Suppressor macrophage (primary cell): ENCODE measurements around the gene DUSP14.
A peak's percentile ranks its signal among the peaks of the same experiment; 100 is the strongest.
"Not testable (repeated sequence)": the region's sequence is repeated elsewhere in the genome, so short reads cannot be mapped to it uniquely, and the experiment has no call there.

Experiments used
- DNase-seq, 4 experiments: peaks; one replicate each; pipeline ENCODE4 v3.0.0-alpha.2; 2020 to 2022
- total RNA-seq, 17 experiments: gene quantifications; one replicate each; lab custom pipeline; 2026; ENCODE audit warnings: mixed read lengths in 6 of 17, inconsistent platforms in 3 of 17; lab: John Stamatoyannopoulos, UW

Gene DUSP14, protein sequence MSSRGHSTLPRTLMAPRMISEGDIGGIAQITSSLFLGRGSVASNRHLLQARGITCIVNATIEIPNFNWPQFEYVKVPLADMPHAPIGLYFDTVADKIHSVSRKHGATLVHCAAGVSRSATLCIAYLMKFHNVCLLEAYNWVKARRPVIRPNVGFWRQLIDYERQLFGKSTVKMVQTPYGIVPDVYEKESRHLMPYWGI
- total RNA-seq, result 2.8 to 28.5 (median 16.0) reads per million in 17 experiments

DNA sequence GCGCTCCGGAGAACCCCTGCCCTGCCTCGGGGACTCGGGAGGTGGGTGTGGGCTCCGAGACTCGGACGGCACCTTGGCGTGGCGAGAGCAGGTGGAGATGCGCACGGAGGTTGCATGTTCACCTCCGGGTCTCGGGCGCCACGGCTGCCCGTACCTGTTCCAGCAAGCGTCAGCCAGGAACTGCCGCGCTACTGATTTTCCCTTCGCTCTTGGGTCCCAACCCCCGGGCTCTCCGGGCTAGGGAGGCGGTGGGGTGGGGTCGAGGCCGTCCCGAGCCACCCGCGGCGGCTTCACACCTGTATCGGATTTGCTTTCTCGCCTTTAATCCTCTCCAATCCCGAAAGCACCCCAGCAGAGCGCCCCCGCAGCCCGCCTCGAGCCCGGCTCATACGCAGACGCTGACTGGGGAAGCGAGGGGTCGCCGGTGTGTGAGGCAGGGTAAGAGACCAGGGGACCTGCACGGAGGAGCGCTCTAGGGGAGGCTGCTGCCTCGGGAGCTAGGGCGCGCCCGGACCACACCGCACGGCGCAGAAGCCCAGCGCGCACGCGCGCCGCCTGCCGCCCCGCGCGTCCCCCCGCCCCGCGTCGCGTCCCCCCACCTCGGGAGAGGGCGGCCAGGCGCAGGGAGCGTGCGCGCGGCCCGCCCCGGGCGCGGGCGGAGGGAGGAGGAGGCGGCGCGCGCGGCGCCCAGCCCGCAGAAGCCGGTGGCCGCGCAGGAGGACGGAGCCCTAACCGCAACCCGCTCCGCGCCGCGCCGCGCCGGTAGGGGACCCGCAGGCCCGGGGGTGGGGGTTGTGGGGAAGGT is at the start of gene DUSP14:
Gene DUSP14 (plus strand): TSS at position 695 of the 805 bp plus-strand sequence. CDS start 22,382 bp downstream, outside the sequence.
- peak; percentile 84 to 96 (median 90) for DNase-seq

DNA sequence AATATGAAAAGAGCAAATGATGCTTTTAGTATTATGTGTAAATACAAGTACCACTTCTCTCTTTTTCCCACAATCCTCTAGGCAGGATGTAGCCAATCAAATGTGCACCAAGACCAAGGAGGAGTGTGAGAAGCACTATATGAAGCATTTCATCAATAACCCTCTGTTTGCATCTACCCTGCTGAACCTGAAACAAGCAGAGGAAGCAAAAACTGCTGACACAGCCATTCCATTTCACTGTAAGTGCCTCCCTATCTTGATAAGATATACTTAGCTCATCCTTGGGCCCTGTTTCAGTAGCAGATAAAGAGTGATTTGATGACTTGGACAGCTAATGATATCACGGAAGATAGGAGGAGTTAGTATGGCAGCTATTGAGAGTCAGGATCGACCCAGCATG is 49.3 kb upstream of the DUSP14 start:
- DNase-seq, result no peak

DNA sequence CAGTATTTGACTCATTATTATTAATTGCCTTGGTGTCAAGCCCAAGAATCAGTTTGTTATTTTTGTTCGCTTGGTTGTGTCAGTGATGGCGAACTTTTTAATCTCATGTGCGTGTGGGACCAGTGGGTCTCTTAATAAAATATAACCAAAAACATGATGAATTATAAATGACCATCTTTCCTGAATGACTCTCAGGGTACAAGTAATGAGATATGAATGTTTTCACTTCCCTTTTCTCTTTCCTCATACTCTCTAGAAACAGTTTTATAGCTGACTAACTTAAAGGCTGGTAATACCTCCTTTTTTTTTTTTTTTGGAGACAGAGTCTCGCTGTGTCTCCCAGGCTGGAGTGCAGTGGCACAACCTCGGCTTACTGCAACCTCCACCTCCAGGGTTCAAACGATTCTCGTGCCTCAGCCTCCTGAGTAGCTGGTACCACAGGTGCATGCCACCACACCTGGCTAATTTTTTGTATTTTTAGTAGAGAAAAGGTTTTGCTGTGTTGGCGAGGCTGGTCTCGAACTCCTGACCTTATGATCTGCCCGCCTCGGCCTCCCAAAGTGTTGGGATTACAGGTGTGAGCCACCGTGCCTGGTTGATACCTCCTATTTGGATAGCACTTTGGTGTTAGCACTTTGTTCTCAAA is 48.2 kb upstream of the DUSP14 start:
- peak in 2 of 4 experiments; percentile 54 to 55 for DNase-seq

DNA sequence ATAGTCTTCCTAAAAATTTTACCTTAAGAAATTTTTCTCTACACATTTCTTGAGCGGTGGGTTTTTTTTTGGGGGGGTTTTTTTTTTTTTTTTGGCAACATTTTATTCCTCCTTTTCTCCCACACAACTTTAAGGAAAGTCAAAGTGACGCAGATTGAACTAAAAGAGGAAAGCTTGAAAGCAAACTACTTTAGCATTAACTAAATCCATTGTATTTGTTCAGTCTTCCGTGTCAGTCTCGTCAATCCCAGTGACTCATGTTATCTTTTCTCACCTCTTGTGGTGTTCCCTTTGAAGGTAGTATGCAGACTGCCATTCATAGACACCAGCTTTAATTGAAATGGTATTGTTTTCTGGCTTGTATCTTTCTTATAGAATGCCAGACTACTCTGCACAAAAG is 43.7 kb upstream of the DUSP14 start:
- DNase-seq, result no peak

DNA sequence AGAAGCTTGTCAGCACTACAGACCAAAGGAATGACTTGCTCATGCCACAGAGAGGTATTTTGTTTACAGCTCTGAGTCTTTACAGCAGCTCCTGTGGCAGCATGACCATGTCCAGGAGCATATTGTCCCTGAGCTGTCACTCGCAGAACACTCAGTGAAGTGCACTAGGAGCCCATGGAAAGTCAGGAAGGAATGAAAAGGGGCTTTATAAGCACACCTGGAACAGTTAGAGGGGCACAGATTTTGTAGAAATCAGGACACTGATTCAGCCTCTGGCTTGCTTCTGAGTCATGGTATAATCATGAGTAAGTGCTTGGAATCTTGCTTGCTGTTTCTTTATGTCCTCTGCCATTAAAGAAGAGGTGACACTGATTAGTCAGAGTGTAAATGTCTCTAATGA is 42.0 kb upstream of the DUSP14 start:
- DNase-seq, result no peak

DNA sequence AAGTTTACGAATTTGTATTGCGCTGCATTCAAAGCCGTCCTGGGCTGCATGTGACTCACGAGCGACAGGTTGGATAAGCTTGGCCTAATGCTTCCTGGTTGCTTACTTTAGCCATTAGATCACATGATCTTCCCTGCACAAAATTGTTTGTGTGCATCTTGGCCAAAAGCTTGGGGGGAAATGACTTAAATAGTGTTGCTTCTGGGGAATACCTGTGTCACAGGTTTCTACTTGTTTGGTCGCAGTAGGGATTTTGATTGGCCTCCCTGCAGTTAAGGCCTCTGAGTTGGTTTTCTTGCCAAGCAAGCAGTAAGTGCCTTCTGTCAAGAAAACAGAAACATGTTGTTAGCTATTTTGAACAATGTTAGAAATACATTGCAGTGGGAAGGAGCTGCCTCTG is 39.6 kb upstream of the DUSP14 start:
- DNase-seq, result no peak

DNA sequence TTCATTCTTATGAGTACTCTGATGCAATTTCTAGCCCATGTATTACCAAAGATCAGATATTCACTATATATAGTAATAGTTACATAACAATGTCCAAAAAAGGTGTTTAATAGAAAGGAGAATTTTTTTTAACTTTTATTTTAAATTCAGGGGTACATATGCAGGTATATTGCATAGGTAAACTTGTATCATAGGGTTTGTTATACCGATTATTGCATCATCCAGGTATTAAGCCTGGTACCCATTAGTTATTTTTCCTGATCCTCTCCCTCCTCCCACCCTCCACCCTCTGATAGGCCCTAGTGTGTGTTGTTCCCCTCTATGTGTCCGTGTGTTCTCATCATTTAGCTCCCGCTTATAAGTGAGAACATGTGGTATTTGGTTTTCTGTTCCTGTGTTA is 31.9 kb upstream of the DUSP14 start:
- not testable (repeated sequence) for DNase-seq

DNA sequence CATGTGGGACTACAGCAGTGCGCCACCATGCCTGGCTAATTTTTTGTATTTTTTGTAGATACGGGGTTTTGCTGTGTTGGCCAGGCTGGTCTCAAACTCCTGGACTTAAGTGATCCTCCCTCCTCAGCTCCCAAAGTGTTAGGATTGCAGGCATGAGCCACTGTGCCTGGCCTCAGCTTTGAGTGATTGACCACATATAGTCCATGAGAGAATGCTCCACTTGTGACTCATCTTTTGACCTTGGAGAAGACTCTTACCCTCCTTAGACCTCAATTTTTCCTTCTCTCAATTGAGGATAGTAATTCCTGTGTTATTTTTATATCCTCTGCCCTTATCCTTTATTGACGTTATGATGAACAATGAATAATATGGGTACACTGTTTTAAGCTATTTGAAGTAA is 30.9 kb upstream of the DUSP14 start:
- no peak for DNase-seq

DNA sequence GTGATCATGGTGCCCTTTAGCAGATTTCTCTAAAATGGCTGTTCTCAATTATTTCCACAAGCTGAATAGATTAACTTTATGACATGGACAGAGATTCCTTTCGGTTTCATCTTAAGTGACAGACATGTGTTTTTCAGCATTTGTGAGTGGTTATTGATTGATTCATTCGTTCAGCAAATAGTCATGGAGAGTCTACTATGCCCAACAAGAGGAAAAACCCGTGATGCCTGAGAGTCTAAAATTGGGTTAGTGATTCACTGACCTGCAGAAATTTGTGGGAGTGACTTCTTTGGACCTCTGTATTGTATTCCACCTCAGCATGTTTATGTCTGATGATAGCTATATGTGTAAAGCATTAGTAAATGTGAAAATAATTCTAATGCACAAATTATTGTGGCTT is 28.0 kb upstream of the DUSP14 start:
- DNase-seq, result no peak

DNA sequence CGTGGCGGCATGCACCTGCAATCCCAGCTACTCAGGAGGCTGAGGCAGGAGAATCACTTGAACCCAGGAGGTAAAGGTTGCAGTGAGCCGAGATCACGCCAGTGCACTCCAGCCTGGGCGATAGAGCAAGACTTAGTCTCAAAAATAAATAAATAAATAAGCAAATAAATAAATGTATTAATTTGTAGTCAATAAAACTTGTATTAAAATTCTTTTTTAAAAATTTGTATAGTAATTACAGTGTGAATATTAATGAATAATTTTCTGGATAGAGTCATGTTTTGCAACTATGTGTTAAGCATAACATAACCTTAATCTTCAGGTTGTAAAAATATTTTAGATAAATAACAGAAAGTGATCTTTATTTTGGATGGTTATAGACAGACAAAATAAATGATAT is 27.2 kb upstream of the DUSP14 start:
- DNase-seq, result no peak

DNA sequence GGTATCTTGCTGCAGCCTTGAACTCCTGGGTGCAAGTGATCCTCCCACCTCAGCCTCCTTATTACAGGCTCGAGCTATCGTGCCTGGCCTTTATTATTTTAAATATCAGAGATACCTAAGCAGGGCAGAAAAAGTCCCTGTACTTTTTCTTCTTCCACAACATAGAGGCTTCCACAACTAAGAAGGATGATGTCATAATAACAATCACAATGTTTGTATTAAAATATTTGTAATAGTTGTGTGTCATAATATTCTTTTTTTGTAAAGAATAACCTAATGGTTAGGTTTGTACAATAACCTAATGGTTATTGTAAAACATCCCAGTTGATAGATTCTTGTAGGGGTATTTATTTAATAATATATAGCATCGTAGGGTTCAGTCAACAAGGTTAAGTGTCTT is 26.7 kb upstream of the DUSP14 start:
- DNase-seq, result no peak

DNA sequence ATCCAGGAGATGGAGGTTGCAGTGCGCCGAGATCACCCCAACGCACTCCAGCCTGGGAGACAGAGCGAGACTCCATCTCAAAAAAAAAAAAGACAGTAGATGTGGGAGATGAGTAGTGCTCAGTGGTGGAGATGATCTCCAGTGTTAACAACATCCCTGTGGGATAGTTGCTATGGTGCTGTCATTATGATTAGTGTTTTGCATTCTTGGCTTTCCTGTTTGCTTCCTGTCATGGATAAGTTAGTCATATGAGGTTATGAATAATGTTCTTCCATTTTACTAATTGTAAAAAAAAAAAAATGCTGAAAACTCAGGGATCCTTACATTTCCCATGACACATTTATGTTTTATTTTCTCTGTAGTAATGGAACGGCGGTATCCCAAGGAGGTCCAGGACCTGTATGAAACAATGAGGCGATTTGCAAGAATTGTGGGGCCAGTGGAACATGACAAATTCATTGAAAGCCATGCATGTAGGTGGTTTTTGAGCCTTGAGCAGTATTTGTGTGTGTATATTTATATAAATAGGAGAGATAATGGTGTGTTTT is 24.5 kb upstream of the DUSP14 start:
- peak in 1 of 4 experiments; percentile 43 for DNase-seq

DNA sequence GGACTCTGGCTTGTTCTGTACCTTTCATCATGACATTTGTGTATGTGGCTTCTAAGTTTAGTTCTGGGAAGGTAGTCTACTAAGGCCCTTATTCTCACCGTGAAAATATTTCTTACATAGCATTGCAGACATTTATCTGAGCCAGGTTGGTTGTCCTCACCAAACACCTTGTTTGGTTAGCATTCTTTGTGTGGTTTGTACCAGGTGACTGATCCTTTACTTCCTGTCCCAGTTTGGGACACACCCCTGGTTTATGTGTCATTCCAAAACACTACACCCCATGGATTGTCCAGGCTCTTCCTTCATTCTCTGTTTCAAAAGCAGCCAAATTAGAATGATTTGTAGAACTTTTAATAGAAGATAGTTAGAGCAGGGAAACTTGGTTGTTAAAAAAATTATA is 23.2 kb upstream of the DUSP14 start:
- no peak for DNase-seq

DNA sequence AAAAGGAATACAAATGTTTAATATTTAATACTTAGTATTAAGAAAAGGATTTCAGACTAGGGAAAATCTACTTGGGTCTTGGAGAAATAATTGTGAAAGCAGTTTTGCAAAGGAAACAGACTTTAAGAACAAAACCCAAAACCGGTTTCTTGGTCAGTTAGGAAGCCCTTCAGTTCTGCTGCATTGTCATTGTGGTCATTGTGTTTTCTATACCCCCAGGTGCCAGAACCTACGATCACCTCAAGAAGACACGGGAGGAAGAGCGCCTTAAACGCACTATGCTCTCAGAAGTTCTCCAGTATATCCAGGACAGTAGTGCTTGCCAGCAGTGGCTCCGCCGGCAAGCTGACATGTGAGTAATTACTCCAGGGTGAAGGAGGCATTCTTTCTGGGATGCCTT is 19.5 kb upstream of the DUSP14 start:
- no peak for DNase-seq

DNA sequence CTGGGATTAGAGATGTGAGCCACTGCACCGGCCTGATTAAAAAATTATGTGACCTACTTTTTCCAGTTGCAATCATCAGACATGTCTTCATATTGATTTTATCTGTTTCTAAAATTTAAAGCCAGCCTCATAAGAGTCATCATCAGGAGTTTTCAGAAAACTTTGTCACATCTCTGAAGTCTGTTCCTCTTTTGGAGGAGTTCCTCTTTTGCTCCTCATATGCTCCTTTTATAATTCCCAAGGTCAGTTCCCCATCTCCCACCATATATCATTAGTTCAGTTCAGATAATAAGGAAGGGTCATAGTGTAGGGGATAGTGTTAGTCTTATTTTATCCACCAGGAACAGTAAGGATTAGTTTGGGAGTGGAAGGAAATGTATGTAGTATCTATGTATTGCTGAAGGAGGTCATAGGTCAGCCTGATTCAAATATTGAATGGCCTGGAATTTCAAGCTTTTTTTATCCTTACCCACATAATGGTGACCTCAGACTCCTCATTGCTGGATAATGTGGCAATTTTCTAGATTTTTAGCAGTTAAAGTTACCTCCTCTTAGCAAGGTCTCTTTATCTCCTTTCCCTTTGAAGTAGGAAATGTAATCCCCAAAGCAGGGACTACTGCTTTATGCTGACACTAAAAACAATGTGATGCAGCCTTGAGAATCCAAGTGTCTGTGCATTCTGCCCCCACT is 13.8 kb upstream of the DUSP14 start:
- peak; percentile 47 to 91 (median 68) for DNase-seq

DNA sequence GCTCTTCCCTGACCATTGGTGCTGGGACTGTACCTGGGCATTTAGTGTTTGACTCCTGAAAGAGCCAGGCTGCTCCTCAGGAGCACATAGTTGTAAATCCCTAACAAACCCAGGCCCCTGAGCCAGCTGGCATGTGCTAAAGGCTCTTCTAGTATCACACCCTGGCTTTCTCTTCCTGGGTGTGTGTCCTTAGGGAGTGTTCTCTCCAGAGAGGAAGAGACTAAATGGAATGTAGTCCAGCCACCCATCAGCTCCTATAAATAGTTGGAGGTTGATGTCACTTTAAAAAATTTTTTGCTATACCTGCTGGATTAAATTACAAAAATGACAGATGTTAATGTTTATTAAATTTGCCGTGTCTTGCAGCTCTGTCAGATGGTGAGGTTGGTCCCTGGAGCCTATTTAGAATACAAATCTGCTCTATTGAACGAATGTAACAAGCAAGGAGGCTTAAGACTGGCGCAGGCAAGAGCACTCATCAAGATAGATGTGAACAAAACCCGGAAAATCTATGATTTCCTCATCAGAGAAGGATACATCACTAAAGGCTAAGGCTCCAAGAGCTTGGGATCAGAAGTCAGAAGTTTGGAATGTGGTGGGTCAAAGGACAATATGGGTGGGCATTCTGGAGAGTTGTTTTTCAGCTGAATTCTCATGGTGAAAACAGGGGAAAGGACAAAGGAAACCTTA is 13.1 kb upstream of the DUSP14 start:
- peak in 1 of 4 experiments; percentile 9 for DNase-seq

DNA sequence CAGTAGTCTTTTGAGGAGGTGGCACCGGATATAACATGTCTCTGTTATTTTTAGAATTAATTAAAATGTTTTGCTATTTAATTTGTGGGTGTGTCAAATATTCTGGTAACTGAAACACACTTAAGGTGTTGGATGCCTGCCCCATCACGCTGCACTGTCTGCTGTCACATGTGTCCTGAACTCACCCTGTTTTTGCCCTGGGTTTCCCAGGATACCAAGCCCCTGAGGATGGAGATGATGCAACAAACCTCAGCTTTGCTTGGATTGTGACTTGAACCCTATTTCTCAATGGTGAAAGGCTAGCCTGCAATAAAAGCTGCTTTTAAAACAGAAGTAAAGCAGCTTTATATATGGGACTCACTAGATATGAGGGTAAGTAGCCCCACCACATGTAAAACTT is 11.5 kb upstream of the DUSP14 start:
- DNase-seq, result peak in 3 of 4 experiments; percentile 43 to 49 (median 46)

DNA sequence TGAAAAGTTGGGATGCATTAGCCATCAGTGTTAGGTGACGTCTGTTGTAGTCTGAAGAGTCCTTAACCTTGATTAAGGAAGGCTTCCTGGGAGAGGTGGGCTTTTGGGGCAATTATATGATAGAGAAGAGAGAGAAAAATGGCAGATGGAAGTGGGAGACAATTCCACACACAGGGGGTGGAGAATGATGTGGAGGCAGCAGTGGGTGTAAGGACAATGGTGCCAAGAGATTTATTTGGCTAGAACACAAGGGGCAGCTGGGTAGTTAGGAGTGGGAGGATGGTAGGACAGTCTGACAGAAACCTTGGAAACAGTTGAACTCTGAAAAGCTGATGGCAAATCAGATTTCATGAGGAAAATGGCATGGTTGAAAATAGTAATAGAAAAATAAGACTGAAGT is 10.7 kb upstream of the DUSP14 start:
- no peak for DNase-seq

DNA sequence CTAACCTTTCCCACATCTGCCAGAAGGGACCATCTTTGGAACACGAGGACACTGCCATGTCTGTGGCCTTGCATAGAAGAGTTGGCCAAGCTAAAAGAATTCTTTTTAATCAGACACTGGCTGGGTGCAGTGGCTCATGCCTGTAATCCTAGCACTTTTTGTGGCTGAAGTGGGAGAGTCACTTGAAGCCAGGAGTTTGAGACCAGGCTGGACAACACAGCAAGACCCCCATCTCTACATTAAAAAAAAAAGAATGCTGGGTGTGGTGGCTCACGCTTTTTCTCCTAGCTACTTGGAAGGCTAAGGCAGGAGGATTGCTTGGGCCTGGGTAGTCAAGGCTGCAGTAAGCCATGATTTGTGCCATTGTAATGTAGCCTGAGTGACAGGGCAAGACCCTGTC is 9.3 kb upstream of the DUSP14 start:
- no peak for DNase-seq

DNA sequence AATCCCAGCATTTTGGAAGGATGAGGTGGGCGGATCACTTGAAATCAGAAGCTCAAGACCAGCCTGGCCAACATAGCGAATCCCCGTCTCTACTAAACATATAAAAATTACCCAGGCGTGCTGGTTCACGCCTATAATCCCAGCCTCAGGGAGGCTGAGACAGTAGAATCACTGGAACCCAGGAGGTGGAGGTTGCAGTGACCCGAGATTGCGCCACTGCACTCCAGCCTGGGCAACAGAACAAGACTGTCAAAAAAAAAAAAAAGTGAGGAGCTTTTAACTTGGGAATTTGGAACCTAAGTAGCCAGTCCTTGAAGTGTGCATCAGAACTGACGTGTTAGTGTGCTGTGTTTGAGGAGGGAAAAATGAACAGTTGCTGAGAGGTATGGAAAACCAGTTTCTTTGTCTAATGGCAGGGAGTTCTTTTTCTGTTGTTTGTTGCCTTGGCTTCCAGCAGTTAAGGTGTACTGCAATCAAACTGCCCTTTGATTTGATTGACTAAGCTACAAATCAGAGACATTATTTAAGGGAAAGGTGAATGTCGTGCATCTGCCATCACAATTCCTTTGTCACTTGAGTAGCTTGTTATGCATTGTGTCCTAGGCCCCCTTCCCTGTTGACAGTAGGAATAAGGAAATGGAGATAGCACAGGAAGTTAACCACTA is 8.6 kb upstream of the DUSP14 start:
- DNase-seq, result no peak

DNA sequence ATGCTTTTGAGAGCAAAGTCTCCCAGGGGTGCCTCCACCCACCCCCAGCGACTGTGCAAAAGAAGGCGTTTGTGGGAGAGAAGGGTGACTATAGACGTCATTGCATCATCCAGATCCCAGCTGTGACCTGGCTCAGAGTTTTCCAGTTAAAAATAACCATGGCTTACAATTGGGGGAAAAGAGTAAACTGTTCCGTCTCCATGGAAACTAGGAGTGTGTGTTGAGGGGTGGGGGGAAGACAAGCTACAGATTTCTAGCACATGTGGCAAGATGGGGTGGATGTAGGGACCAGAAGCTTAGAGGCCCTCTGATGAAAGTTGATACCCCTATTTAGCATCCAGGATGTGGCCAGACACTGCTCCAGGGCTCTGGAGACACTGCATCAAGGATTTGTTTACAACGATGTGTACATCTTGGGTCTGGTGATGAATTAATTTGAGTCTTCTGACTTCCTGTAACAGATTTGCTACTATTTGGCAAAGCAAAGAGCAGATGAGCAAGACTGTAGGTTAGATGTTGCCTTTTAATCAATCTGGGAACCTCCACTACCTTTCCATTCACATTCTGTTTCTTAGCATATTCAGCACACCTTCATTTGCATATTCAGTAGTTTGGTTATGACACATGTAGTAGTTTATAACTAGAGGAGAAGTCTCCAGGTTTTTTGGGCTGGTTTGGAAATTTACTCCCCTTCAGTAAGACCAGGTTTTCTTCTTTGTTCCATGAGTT is 6.2 kb upstream of the DUSP14 start:
- peak; percentile 21 to 45 (median 38) for DNase-seq
